ENCODE data around the gene RNU4-1.

GRCh38 chr12:120267736-120268135 lies 25.3 kb downstream of the RNU4-1 start:
- TF ChIP-seq EZH2 (IDR thresholded peaks at IDR 0.05; ENCODE audit: low read length, unreplicated experiment) (no peak), CTCF (conservative IDR thresholded peaks at IDR 0.05; ENCODE audit: low read depth, low read length) (no peak)

Data from PC-3 (cell line).